Suprapubic skin (tissue), 4 donors: ENCODE measurements around the gene LAPTM5. TPM values are rescaled to one million over a fixed set of nuclear protein-coding genes. Genes with fewer than 3 reads are reported as not detected.

Source experiments
- DNase-seq, 2 donors: peaks; one replicate each; pipeline ENCODE4 v3.0.0-alpha.2; 2019; ENCODE audit warnings: low spot score in 2 of 2
- H3K27ac ChIP-seq: fragments of 200-600 bp; sonication (generic); one replicate; pipeline ENCODE4 v1.5.1; 2019
- H3K27me3 ChIP-seq: fragments of 200-600 bp; sonication (generic); one replicate; pipeline ENCODE4 v1.5.1; 2019
- H3K36me3 ChIP-seq: fragments of 200-600 bp; sonication (generic); one replicate; pipeline ENCODE4 v1.5.1; 2019
- H3K4me1 ChIP-seq: fragments of 200-600 bp; sonication (generic); one replicate; pipeline ENCODE4 v1.5.1; 2019
- H3K4me3 ChIP-seq: fragments of 200-600 bp; sonication (generic); one replicate; pipeline ENCODE4 v1.5.1; 2019; ENCODE audit warnings: mild to moderate bottlenecking
- H3K9me3 ChIP-seq: fragments of 200-600 bp; sonication (generic); one replicate; pipeline ENCODE4 v1.5.1; 2019
- CTCF ChIP-seq, 2 donors: fragments of 200-600 bp in 1 of 2; fragments of 450-650 bp in 1 of 2; sonication (generic) in 1 of 2; IDR thresholded peaks; one replicate each; pipeline ENCODE4 v1.5.1; 2016 to 2019; ENCODE audit warnings: antibody characterized with exemption in 2 of 2, mild to moderate bottlenecking in 1 of 2, moderate library complexity in 1 of 2
- EP300 ChIP-seq: sonication (generic); formaldehyde crosslinking; IDR thresholded peaks from one replicate; pipeline ENCODE4 v1.6.1; 2017; ENCODE audit warnings: antibody characterized with exemption
- POLR2A ChIP-seq, 2 donors: fragments of 450-650 bp; IDR thresholded peaks; one replicate each; pipeline ENCODE4 v1.6.1; 2017; ENCODE audit warnings: antibody characterized with exemption in 2 of 2, mild to moderate bottlenecking in 2 of 2, moderate library complexity in 2 of 2
- POLR2AphosphoS5 ChIP-seq, 3 donors: sonication (generic); formaldehyde crosslinking; IDR thresholded peaks; one replicate each; pipeline ENCODE4 v1.6.1; 2017; ENCODE audit warnings: antibody characterized with exemption in 3 of 3
- WGBS: methylation state at CpG from one replicate; pipeline ENCODE4 v1.1.5; 2018; 5-methylcytosine and 5-hydroxymethylcytosine counted together
- total RNA-seq, 4 donors: library from RNA; depleted of rRNA; stranded (reverse); fragments of >200 nt; gene quantifications; one replicate each; pipeline ENCODE4 v1.1.0, GENCODE V29; 2016

The LAPTM5 gene
- total RNA-seq, 4 donors from 2014 or later: 9.9 to 13.7 (median 12.2) TPM

GRCh38 chr1:30803562-30803961 lies 46.0 kb upstream of the LAPTM5 start:
- H3K36me3 ChIP-seq: no peaks in the 10 kb centered on the region
- no peak overlapping the region for H3K4me3 ChIP-seq
- H3K27me3 ChIP-seq: peaks cover 25% of the 10 kb centered on the region
- no peak overlapping the region for H3K27ac ChIP-seq
- no peaks in the 10 kb centered on the region for H3K9me3 ChIP-seq
- WGBS: 94% methylated on average over 6 of the region's 6 CpGs
- TF ChIP-seq EP300: no peak
- no peak for TF ChIP-seq POLR2A (IDR thresholded peaks at IDR 0.05)
- no peak for TF ChIP-seq POLR2AphosphoS5 (IDR thresholded peaks at IDR 0.05)
- TF ChIP-seq CTCF (IDR thresholded peaks at IDR 0.05): no peak
- H3K4me1 ChIP-seq: peaks cover 18% of the 10 kb centered on the region
- DNase-seq: no peak

GRCh38 chr1:30801771-30802198 lies 44.2 kb upstream of the LAPTM5 start:
- Histone ChIP-seq H3K4me1 (peaks cover 25% of the 10 kb centered on the region), H3K4me3 (no peak overlapping the region), H3K9me3 (no peaks in the 10 kb centered on the region), H3K27me3 (peaks cover 13% of the 10 kb centered on the region), H3K27ac (no peak overlapping the region), H3K36me3 (no peaks in the 10 kb centered on the region)
- peak; percentile 88 to 94 for DNase-seq
- 2% methylated on average over 19 of the region's 19 CpGs for WGBS
- TF ChIP-seq POLR2A (IDR thresholded peaks at IDR 0.05) (no peak), POLR2AphosphoS5 (IDR thresholded peaks at IDR 0.05) (no peak), EP300 (no peak), CTCF (IDR thresholded peaks at IDR 0.05) (peak; percentile 91 to 93)

GRCh38 chr1:30799233-30799511 lies 41.6 kb upstream of the LAPTM5 start:
- no peak for DNase-seq
- Histone ChIP-seq H3K4me3 (no peak overlapping the region), H3K27me3 (no peaks in the 10 kb centered on the region), H3K36me3 (no peaks in the 10 kb centered on the region), H3K9me3 (no peaks in the 10 kb centered on the region), H3K4me1 (peaks cover 25% of the 10 kb centered on the region), H3K27ac (no peak overlapping the region)
- TF ChIP-seq POLR2AphosphoS5 (IDR thresholded peaks at IDR 0.05) (no peak), EP300 (no peak), CTCF (IDR thresholded peaks at IDR 0.05) (no peak), POLR2A (IDR thresholded peaks at IDR 0.05) (no peak)

GRCh38 chr1:30798389-30799232 lies 41.0 kb upstream of the LAPTM5 start:
- H3K27ac ChIP-seq: peak overlapping the region; percentile 1
- no peak for DNase-seq

More at GRCh38 chr1:30798389-30799232, 41.0 kb upstream of the LAPTM5 start:
- Histone ChIP-seq H3K36me3 (no peaks in the 10 kb centered on the region), H3K4me3 (no peak overlapping the region), H3K27me3 (no peaks in the 10 kb centered on the region), H3K4me1 (peaks cover 25% of the 10 kb centered on the region), H3K9me3 (no peaks in the 10 kb centered on the region)
- 66% methylated on average over 8 of the region's 9 CpGs for WGBS
- no peak for TF ChIP-seq CTCF (IDR thresholded peaks at IDR 0.05)
- TF ChIP-seq EP300: no peak
- no peak for TF ChIP-seq POLR2AphosphoS5 (IDR thresholded peaks at IDR 0.05)
- TF ChIP-seq POLR2A (IDR thresholded peaks at IDR 0.05): no peak
